Smooth muscle cell (in vitro differentiated cells): Measurements from ENCODE around the gene GPR68. TPM values are rescaled to one million over a fixed set of nuclear protein-coding genes. Genes with fewer than 3 reads are reported as not detected.

Experiments used
- DNase-seq: peaks from one replicate; lab custom pipeline; 2025; ENCODE audit not compliant: unreplicated experiment; lab: John Stamatoyannopoulos, UW
- H2AFZ ChIP-seq: fragments of 200-600 bp; sonication (generic); 2 replicates; pipeline ENCODE4 v1.6.0; 2016; ENCODE audit warnings: antibody characterized with exemption, low read depth, mild to moderate bottlenecking
- H3F3A ChIP-seq: fragments of 200-600 bp; sonication (generic); 2 replicates; pipeline ENCODE4 v1.6.0; 2017; ENCODE audit warnings: antibody characterized with exemption, low read depth
- H3K27ac ChIP-seq: fragments of 200-600 bp; sonication (generic); 2 replicates; pipeline ENCODE4 v1.5.1; 2016; ENCODE audit warnings: low read depth, mild to moderate bottlenecking
- H3K27me3 ChIP-seq: fragments of 200-600 bp; sonication (generic); 2 replicates; pipeline ENCODE4 v1.6.1; 2016; ENCODE audit warnings: low read depth, mild to moderate bottlenecking
- H3K36me3 ChIP-seq: fragments of 200-600 bp; sonication (generic); 2 replicates; pipeline ENCODE4 v1.5.1; 2016; ENCODE audit warnings: low read depth
- H3K4me1 ChIP-seq: fragments of 200-600 bp; sonication (generic); 2 replicates; pipeline ENCODE4 v1.5.1; 2016; ENCODE audit warnings: low read depth
- H3K4me2 ChIP-seq: fragments of 200-600 bp; sonication (generic); 2 replicates; pipeline ENCODE4 v1.6.0; 2016; ENCODE audit warnings: mild to moderate bottlenecking
- H3K4me3 ChIP-seq: fragments of 200-600 bp; sonication (generic); 2 replicates; pipeline ENCODE4 v1.5.1; 2016; ENCODE audit warnings: mild to moderate bottlenecking
- H3K79me2 ChIP-seq: fragments of 200-600 bp; sonication (generic); 2 replicates; pipeline ENCODE4 v1.6.0; 2016; ENCODE audit warnings: low read depth, mild to moderate bottlenecking
- H3K9ac ChIP-seq: fragments of 200-600 bp; sonication (generic); 2 replicates; pipeline ENCODE4 v1.6.0; 2016; ENCODE audit warnings: low read depth
- H3K9me3 ChIP-seq: fragments of 200-600 bp; sonication (generic); replicated peaks from 2 replicates; pipeline ENCODE4 v1.5.1; 2016; ENCODE audit warnings: low read depth
- H4K20me1 ChIP-seq: fragments of 200-600 bp; sonication (generic); 2 replicates; pipeline ENCODE4 v1.6.0; 2016; ENCODE audit warnings: low read depth
- CTCF ChIP-seq: fragments of 200-600 bp; sonication (generic); IDR thresholded peaks from 2 replicates; pipeline ENCODE4 v1.5.1; 2017; ENCODE audit warnings: borderline replicate concordance, mild to moderate bottlenecking, antibody characterized with exemption; ENCODE audit not compliant: insufficient read depth, poor library complexity, severe bottlenecking
- WGBS: methylation state at CpG from one replicate; pipeline ENCODE4 v1.1.7; 2016; ENCODE audit warnings: low lambda C conversion rate; 5-methylcytosine and 5-hydroxymethylcytosine counted together
- polyA plus RNA-seq: library from polyadenylated mRNA; unstranded; fragments of >200 nt; fragmentation: Nextera tagmentation; extraction: Ambion mirVana; gene quantifications from 2 replicates; pipeline ENCODE4 v1.2.1, GENCODE V29; 2016
- total RNA-seq: library from RNA; depleted of rRNA; stranded (reverse); fragments of >200 nt; gene quantifications from 2 replicates; pipeline ENCODE4 v1.2.3, GENCODE V29; 2014

The GPR68 gene
- total and polyA plus RNA-seq, 2 experiments from 2014 or later: 3.2 to 4.4 TPM

- H3K9ac ChIP-seq: no peak overlapping the region
- H3K27me3 ChIP-seq: no peaks in the 10 kb centered on the region
- H3K4me1 ChIP-seq: no peaks in the 10 kb centered on the region
- no peaks in the 10 kb centered on the region for H3F3A ChIP-seq
- H2AFZ ChIP-seq: no peak overlapping the region
- H3K4me3 ChIP-seq: no peak overlapping the region
- H3K79me2 ChIP-seq: no peaks in the 10 kb centered on the region
- no peak for TF ChIP-seq CTCF
- H3K9me3 ChIP-seq: no peaks in the 10 kb centered on the region
- 96% methylated on average over 10 of the region's 10 CpGs for WGBS
- no peaks in the 10 kb centered on the region for H4K20me1 ChIP-seq
- H3K4me2 ChIP-seq: no peak overlapping the region
- H3K36me3 ChIP-seq: no peaks in the 10 kb centered on the region
- no peak overlapping the region for H3K27ac ChIP-seq
- DNase-seq: no peak
These were observed 29.1 kb downstream of the GPR68 start for GRCh38 chr14:91215381-91215780.

- H3K9me3 ChIP-seq: no peaks in the 10 kb centered on the region
- no peak overlapping the region for H3K9ac ChIP-seq
- no peaks in the 10 kb centered on the region for H3K79me2 ChIP-seq
- H3K27ac ChIP-seq: no peak overlapping the region
- H3K36me3 ChIP-seq: no peaks in the 10 kb centered on the region
- 97% methylated on average over 6 of the region's 6 CpGs for WGBS
- DNase-seq: no peak
- no peaks in the 10 kb centered on the region for H4K20me1 ChIP-seq
- no peaks in the 10 kb centered on the region for H3F3A ChIP-seq
- no peaks in the 10 kb centered on the region for H3K4me1 ChIP-seq
- no peak for TF ChIP-seq CTCF
- H3K4me3 ChIP-seq: no peak overlapping the region
- H3K4me2 ChIP-seq: no peak overlapping the region
- H3K27me3 ChIP-seq: no peaks in the 10 kb centered on the region
- H2AFZ ChIP-seq: no peak overlapping the region
These were observed 30.2 kb downstream of the GPR68 start for GRCh38 chr14:91214306-91214705.

GRCh38 chr14:91211017-91211416, 33.5 kb downstream of the GPR68 start:
- 95% methylated on average over 2 of the region's 2 CpGs for WGBS
- no peak overlapping the region for H2AFZ ChIP-seq
- H3F3A ChIP-seq: no peaks in the 10 kb centered on the region
- no peaks in the 10 kb centered on the region for H4K20me1 ChIP-seq
- no peak for DNase-seq
- no peak overlapping the region for H3K4me3 ChIP-seq
- H3K79me2 ChIP-seq: no peaks in the 10 kb centered on the region
- no peaks in the 10 kb centered on the region for H3K4me1 ChIP-seq
- no peak for TF ChIP-seq CTCF
- no peak overlapping the region for H3K4me2 ChIP-seq
- no peak overlapping the region for H3K27ac ChIP-seq
- H3K9ac ChIP-seq: no peak overlapping the region
- no peaks in the 10 kb centered on the region for H3K36me3 ChIP-seq
- H3K27me3 ChIP-seq: no peaks in the 10 kb centered on the region
- no peaks in the 10 kb centered on the region for H3K9me3 ChIP-seq

GRCh38 chr14:91207008-91207407, 37.5 kb downstream of the GPR68 start:
- H3F3A ChIP-seq: no peaks in the 10 kb centered on the region
- no peak overlapping the region for H3K4me2 ChIP-seq
- TF ChIP-seq CTCF: no peak
- no peaks in the 10 kb centered on the region for H3K9me3 ChIP-seq
- no peaks in the 10 kb centered on the region for H3K36me3 ChIP-seq
- no peak overlapping the region for H3K4me3 ChIP-seq
- no peak for DNase-seq
- no peaks in the 10 kb centered on the region for H3K27me3 ChIP-seq
- H3K4me1 ChIP-seq: no peaks in the 10 kb centered on the region
- no peak overlapping the region for H3K9ac ChIP-seq
- no peak overlapping the region for H2AFZ ChIP-seq
- H4K20me1 ChIP-seq: no peaks in the 10 kb centered on the region
- H3K27ac ChIP-seq: no peak overlapping the region
- WGBS: 59% methylated on average over 3 of the region's 3 CpGs
- H3K79me2 ChIP-seq: no peaks in the 10 kb centered on the region
